Activated CD4-positive, alpha-beta T cell treated with anti-CD3 and anti-CD28 coated beads, Interleukin-2, amount 50 U/mL, for 1 hour (primary cell): ENCODE results near the gene BPGM.

ENCODE experiments used
- DNase-seq: peaks from one replicate; pipeline ENCODE4 v3.0.0-alpha.2; 2020

Gene BPGM

GRCh38 chr7:134724606-134725005 lies 78.0 kb downstream of the BPGM start:
- DNase-seq = no peak

DNA sequence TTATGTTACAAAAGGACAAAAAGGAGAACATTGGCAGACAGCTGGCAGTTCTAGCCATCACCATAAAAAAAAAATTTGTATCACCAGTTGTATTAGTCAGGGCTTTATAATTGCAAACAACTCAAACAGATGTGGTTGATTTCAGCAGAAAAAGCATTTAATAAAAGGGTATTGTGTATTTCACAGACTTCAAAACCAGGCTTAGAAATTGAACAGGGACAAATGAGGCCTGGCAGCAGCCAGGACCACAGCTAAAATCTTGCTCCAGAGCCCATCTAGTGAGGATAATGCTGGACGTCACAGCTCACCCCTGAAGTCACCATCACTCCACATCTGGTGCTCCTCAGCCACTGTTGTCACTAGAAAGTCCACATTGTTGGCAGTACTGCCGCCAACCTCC lies 79.9 kb downstream of the BPGM start:
- no peak for DNase-seq

DNA sequence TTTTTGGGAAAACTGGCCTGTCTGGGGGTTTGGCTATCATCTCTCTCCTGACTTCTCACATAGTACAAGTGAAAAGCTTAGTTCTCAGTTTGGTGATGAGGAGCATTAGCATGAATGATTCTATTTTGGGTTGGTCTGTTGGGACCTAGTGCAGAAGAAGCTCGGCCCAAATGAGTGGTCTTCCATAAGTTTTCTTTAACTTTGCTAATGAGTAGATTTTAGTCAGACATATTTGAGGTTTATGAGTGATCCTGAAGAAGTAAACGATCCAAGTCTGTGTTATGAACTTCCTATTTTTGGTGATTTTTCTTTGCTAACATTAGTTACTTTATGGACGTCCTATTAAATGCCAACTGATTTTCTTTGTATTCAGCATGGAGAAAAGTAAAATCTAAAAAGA lies 81.1 kb downstream of the BPGM start:
- no peak for DNase-seq
